ENCODE results near the gene CEMIP2. TPM values are rescaled to one million over a fixed set of nuclear protein-coding genes. Genes with fewer than 3 reads are reported as not detected.

CEMIP2 gene
- 65.5 to 119 TPM (median 68.8 TPM) in 5 replicates for total RNA-seq (2022; extraction: Qiagen RNA extraction)

GRCh38 chr9:71768388-71769174 is at the start of gene CEMIP2:
Gene CEMIP2 (minus strand): TSS chr9:71768513. CDS start chr9:71750373, 18,140 bp downstream.

Other genes with a start within 250 kb of the CEMIP2 start
- gene ABHD17B, start 142.7 kb upstream of the CEMIP2 start, total RNA-seq (2022; extraction: Qiagen RNA extraction), result 15.3 to 17.2 TPM (median 16.2 TPM) in 5 replicates
- 13.7 to 16.8 TPM (median 15.2 TPM) in 5 replicates for gene C9orf85, start 143.1 kb upstream of the CEMIP2 start, total RNA-seq (2022; extraction: Qiagen RNA extraction)